Bronchial epithelial cell (primary cell): ENCODE data around the gene GPR55. TPM values are rescaled to one million over a fixed set of nuclear protein-coding genes. Genes with fewer than 3 reads are reported as not detected.

Experiments
- DNase-seq: peaks from one replicate; pipeline ENCODE4 v3.0.0-alpha.2; 2010; ENCODE audit warnings: low read depth
- FAIRE-seq: peaks from 2 replicates; lab custom pipeline; 2011; peaks lifted over from hg19 to GRCh38; lab: Jason Lieb, UNC
- H3K27me3 ChIP-seq: 2 replicates; pipeline ENCODE4 v1.5.1; 2011; ENCODE audit warnings: low read length; ENCODE audit not compliant: control insufficient read depth, insufficient read depth
- H3K36me3 ChIP-seq: 2 replicates; pipeline ENCODE4 v1.5.1; 2011; ENCODE audit warnings: low read length; ENCODE audit not compliant: control insufficient read depth, insufficient read depth
- H3K4me3 ChIP-seq: 2 replicates; pipeline ENCODE4 v1.5.1; 2011; ENCODE audit warnings: mild to moderate bottlenecking, low read depth, low read length, control low read depth
- CTCF ChIP-seq: IDR thresholded peaks from 2 replicates; pipeline ENCODE4 v1.5.1; 2011; ENCODE audit warnings: mild to moderate bottlenecking, moderate library complexity, low read length, control low read depth, inconsistent platforms; ENCODE audit not compliant: insufficient read depth, severe bottlenecking
- total RNA-seq: library from RNA; depleted of rRNA; stranded (reverse); fragments of >200 nt; gene quantifications from 2 replicates; pipeline ENCODE4 v1.2.1, GENCODE V29; 2014

Gene GPR55
- total RNA-seq, 1 donor from 2014 or later: not detected

- DNase-seq (no peak), FAIRE-seq (peak; percentile 55)
- Histone ChIP-seq H3K36me3 (no peaks in the 10 kb centered on the region), H3K4me3 (no peak overlapping the region), H3K27me3 (no peaks in the 10 kb centered on the region)
- no peak for TF ChIP-seq CTCF
Observed at GRCh38 chr2:230910546-230911177, 14.4 kb downstream of the GPR55 start.

- Histone ChIP-seq H3K36me3 (no peaks in the 10 kb centered on the region), H3K4me3 (no peak overlapping the region), H3K27me3 (no peaks in the 10 kb centered on the region)
- TF ChIP-seq CTCF: no peak
- no peak for FAIRE-seq
- no peak for DNase-seq
Observed at GRCh38 chr2:230909841-230910545, 15.0 kb downstream of the GPR55 start.

- Histone ChIP-seq H3K27me3 (no peaks in the 10 kb centered on the region), H3K36me3 (no peaks in the 10 kb centered on the region), H3K4me3 (no peak overlapping the region)
- DNase-seq: peak; percentile 89
- no peak for TF ChIP-seq CTCF
- FAIRE-seq: peak; percentile 82
Observed at GRCh38 chr2:230908595-230909191, 16.3 kb downstream of the GPR55 start.

- DNase-seq (no peak), FAIRE-seq (no peak)
- H3K36me3 ChIP-seq: no peaks in the 10 kb centered on the region
- H3K4me3 ChIP-seq: no peak overlapping the region
- TF ChIP-seq CTCF: no peak
- no peaks in the 10 kb centered on the region for H3K27me3 ChIP-seq
Observed at GRCh38 chr2:230908092-230908594, 16.9 kb downstream of the GPR55 start.

GRCh38 chr2:230907361-230908091 is 17.5 kb downstream of the GPR55 start:
- H3K36me3 ChIP-seq: no peaks in the 10 kb centered on the region
- H3K4me3 ChIP-seq: no peak overlapping the region
- H3K27me3 ChIP-seq: no peaks in the 10 kb centered on the region
- no peak for FAIRE-seq
- DNase-seq: no peak
- no peak for TF ChIP-seq CTCF
